Fibroblast of skin of left quadriceps (primary cell): ENCODE measurements around the gene RFK.

Experiments used
- DNase-seq, 2 experiments: peaks; one replicate each; pipeline ENCODE4 v3.0.0-alpha.2; 2013; ENCODE audit warnings: low read depth in 2 of 2

The RFK gene

DNA sequence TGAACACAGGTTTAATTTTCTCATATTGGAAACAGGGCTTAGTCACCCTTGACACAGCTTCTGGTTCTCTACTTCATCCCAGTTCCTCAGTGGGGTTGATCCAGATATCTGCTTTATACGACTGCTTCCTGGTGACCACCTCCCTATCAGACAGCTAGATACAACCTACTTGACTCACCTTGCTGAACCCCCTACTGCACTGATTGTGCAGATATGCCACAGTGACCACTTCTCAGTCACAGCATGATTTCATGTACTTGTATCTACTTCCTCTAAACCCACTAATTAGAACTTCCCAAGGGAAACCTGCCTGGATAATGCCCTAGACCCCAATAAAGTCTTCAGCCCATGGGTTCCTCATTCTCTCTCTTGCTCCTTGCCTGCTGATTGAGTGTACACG lies 18.4 kb upstream of the RFK start:
- no peak for DNase-seq

GRCh38 chr9:76405868-76406267 lies 11.6 kb upstream of the RFK start:
- no peak for DNase-seq

DNA sequence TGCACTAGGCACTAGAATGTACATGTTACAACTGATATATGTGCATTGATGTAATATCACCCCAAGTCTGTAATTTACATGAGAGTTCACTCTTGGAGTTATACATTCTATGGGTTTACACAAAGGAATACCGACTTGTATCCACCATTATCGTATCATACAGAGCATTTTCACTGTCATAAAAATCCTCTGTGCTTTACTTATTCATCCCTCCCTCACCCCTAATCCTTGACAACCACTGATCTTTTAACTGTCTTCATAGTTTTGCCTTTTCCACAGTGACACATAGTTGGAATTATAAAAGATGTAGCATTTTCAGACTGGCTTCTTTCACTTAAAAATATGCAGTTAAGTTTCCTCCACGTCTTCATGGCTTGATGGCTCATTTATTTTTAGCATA lies 11.1 kb upstream of the RFK start:
- DNase-seq, result no peak

DNA sequence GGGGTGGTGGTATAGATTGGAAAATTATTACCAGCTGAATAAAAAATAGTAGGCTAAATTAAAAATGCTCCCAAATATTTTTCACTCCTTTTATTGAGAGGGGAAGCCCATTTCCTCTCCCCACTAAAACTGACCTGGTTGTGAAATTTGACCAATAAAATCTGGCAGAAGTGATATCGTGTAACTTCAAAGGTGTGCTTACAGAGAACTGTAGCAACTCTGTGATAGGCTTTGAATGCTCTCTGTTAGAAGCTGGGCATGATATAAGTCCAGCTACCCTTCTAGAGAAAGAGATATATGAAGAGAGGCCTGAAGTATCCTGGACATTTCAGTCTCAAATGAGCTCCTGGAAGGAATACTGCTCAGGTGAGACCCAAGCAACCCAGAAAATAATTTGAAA lies 10.2 kb upstream of the RFK start:
- no peak for DNase-seq

DNA sequence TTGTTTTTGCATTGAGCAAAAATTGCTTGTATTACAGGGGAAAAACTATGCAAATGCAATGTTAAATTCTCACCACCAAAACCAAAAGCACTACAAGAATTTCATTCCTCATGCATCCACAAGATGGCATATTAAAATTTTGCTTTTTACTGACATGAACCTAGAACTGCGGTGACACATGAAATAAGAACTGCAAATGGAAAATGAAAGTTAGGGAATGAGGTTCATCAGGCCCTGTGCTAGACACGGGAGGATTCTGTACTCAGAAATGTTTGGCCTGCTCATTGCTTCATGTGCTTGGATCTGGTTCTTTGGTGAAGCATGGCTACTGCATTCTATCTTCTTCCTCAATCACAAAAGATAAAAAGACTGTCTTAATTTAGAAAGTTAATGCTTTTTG lies 9.1 kb upstream of the RFK start:
- DNase-seq, result peak; percentile 66 to 74

- no peak for DNase-seq
Measured at GRCh38 chr9:76401580-76402354, 7.5 kb upstream of the RFK start.

GRCh38 chr9:76401176-76401575 lies 7.0 kb upstream of the RFK start:
- DNase-seq, result no peak

- no peak for DNase-seq
Measured at GRCh38 chr9:76400534-76401096, 6.4 kb upstream of the RFK start.

GRCh38 chr9:76399856-76400255 lies 5.6 kb upstream of the RFK start:
- no peak for DNase-seq

DNA sequence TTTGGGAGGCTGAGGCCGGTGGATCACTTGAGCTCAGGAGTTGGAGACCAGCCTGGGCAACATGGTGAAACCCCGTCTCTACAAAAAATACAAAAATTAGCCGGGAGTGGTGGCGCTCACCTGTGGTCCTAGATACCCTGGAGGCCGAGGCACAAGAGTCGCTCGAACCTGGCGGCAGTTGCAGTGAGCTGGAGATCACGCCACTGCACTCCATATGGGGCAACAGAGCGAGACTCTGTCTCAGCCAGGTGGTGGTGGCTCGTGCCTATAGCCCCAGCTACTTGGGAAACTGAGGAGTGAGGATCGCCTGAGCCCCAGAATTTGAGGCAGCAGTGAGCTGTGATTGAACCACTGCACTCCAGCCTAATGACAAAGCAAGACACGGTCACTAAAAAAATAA lies 2.4 kb upstream of the RFK start:
- DNase-seq, result no peak

DNA sequence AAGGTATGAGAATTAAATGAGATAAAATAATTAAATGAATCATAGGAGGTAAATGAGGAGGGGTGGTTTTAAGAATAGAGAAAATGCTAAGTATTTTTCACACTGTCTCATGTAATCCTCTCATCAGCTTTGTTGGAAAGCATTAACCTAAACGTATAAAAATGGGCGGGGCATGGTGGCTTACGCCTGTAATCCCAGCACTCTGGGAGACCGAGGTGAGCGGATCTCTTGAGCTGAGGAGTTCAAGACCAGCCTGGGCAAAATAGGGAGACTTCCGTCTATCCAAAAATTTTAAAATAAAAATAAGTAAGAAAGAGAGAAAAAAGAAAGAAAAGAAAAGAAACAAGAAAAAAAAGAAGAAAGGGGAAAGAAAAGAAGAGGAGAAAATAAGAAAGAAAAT lies 1.9 kb upstream of the RFK start:
- no peak for DNase-seq

DNA sequence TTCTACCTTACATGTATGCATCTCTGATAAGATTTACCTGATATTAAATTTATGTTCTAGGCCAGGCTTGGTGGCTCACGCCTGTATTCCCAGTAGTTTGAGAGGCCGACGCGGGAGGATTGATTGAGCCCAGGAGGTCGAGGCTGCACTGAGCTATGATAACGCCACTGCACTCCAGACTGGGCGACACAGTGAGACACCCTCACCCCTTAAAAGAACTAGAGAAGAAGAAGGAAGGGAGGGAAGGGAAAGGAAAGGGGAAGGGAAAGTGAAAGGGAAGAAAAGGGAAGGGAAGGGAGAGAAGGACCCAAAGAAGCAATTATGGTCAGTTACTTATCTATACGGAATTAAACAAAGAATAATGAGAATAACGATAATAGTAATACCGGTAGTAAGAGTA lies 1.2 kb upstream of the RFK start:
- DNase-seq, result no peak

- no peak for DNase-seq
Measured at GRCh38 chr9:76394960-76395252, 680 bp upstream of the RFK start.

DNA sequence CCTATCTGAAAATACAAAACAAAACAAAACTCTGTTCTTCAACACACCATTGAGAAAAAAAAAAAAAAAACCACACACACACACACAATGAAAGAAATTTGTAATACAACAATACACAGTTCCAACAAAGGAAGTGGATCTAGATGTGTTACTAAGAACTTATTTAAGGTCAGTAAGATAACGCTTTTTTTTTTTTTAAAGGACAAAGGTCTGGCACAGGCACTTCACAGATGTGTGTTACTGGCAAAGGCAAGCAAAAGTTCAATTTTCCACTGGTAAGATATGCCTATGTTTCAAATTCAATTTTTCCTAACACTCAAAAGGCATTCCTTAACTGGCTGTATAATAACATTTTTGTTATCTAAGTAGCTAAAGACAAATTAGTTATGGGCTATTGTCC lies 3.6 kb downstream of the RFK start:
- no peak for DNase-seq

- DNase-seq, result no peak
Measured at GRCh38 chr9:76379494-76379893, 14.7 kb downstream of the RFK start.

- no peak for DNase-seq
Measured at GRCh38 chr9:76378367-76379073, 15.7 kb downstream of the RFK start.

DNA sequence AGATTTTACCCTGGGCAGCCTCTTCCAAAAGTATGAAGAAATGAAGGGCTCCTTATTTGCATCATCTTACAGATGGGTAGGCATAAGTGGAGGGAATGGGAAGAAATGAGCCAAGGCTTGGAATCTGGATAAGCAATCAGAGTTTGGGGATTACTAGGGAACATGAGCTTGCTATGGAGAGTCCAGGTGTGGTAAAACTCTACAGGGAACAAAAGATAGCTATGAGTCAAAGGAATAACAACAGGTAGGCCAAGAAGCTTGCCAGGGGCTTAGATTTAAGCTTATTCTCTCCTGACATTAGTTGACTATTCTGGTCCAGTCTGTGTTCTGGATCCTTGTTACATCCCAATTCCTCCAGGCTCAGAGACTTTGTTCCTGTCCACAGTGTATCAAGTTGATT lies 16.4 kb downstream of the RFK start:
- DNase-seq, result no peak

- peak; percentile 68 to 69 for DNase-seq
Measured at GRCh38 chr9:76374783-76375559, 19.3 kb downstream of the RFK start.

GRCh38 chr9:76373784-76374474 lies 20.3 kb downstream of the RFK start:
- DNase-seq, result no peak

DNA sequence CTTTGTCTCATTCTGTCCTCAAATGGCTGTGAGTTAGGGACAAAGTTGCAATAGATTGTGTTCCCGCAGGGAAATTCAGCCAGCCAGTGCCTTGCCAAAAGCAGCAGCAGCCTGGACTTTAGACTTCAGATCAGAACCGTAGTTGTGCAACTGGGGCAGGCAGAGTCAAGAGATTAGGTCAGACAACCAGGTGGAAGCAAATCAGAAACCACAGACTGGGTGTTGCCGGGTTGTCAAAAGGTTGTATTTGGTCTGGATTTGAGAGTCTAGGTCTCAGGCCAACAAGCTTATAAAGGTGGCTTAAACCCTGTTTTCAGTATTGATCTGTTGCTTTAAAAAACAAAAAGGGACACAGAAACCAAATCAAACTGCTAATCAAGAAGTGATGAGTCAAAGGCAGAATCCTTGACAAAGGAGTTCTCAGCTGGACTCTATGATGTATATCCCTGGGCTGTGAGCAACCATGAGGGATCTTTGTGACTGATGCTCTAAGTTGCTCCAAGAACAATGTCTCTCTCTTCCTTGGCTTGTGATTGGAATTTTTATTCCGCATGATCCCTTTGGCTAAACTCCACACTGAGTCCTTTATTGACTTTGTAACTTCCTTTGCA lies 20.9 kb downstream of the RFK start:
- DNase-seq, result peak in 1 of 2 experiments; percentile 25

DNA sequence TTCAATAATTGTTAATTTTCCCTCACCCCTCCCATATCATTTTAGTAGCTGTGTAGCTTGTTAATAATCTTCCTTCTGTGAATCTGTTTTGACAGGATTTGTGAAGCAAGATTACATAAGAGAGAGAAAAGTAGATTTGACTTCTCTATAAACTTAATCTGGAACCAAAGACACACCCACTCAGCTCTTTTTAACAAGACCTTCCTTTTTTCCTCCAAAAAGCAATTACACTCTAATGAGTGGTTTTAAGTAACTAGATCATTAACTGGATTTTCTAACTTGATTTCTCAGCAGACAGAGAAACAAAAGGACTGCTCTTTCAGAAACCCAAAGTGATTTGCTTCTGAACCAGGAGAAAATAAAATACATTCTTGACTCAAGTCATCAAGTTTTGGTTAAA lies 21.9 kb downstream of the RFK start:
- no peak for DNase-seq

DNA sequence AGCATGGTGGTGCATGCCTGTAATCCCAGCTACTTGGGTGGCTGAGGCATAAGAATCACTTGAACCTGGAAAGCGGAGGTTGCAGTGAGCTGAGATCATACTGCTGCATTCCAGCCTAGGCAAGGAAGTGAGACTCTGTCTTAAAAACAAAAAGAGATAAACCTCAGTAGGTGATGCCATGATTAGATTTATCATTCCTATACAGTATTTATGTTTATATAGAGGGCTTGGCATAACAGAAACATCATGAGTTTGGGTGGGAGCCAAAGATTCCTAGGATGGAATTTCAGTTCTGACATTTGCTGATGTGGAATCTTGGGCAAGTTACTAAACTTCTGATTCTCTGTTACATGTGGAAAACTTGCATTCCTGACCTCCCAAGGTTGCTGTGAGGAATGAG lies 22.3 kb downstream of the RFK start:
- peak; percentile 70 to 76 for DNase-seq
